Endothelial cell of hepatic sinusoid (primary cell): ENCODE measurements around the gene TBC1D23.
"Not testable (repeated sequence)": the region's sequence is repeated elsewhere in the genome, so short reads cannot be mapped to it uniquely, and the experiment has no call there.

Experiments used
- in situ Hi-C: cut with HindIII; loops from 2 replicates; pipeline ENCODE4 v1.10.0; 2017; ENCODE audit warnings: low sequenced_read_pairs

The TBC1D23 gene

GRCh38 chr3:100254168-100254777, 6.5 kb upstream of the TBC1D23 start:
- in situ Hi-C loops: loop anchor here (10.0 kb wide), 1 partner anchor 199 kb away; no protein-coding TSS in a partner anchor

DNA sequence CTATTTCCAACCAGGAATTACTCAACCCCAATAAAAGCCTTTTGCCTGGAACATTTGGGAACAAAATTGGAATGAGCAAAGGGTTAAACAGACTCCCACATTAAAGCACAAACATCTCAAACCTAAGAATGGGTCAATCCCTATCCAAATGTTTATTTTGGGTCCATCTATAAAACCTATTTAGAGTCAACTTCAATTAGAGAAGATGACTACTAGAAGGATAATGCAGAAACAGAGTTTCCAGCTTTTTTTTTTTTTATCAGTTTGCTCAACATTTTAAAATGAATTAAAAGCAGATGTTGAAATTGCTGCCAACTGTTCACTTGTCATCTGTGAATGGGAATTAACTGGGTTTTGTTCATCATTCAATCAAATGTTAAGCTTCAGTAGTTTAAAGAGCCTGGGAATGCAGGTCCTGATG, 4.1 kb upstream of the TBC1D23 start:
- in situ Hi-C loops: loop anchor here (10.0 kb wide), 1 partner anchor 202 kb away; no protein-coding TSS in a partner anchor

DNA sequence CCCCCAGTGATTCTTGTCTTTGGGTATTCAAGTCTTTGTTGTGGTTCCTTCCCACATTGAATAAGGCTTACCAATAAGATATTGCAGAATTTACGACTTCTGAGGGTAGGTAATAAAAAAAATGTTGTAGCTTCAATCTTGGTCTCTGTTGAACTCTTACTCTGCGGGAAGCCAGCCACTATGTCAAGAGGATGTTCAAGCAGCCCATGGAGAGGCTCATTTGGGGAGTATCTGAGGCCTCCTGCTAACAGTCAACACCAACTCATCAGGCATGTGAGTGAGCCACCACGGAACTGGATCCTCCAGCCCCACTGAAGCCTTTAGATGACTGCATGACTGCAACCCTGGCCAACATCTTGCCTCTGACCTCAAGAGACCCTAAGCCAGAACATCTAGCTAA, 3.2 kb upstream of the TBC1D23 start:
- in situ Hi-C loops: loop anchor here (10.0 kb wide), 1 partner anchor 203 kb away; no protein-coding TSS in a partner anchor

- in situ Hi-C loops: loop anchor here (5.0 kb wide), 1 partner anchor 48 kb away; no protein-coding TSS in a partner anchor
Observed at GRCh38 chr3:100260081-100260684, 609 bp upstream of the TBC1D23 start.

DNA sequence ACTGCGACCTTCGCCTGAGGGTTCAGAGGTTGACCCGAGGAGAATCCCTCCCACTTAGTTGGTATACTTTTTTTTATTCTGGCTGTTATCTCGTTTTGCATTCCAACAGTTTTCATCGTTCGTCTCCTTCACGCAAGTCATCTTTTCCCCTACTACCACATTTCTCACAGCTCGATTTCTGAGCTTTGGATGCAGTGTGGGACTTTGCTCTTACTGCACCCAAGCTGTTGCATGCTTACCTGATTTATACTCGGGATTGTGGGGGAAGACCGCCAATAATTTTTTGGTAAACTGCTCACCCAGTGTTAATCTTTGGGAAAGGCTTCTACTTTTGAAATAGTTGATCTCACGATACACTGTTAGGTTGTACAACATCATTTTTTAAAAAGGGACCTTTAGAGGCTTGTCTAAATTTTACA, 702 bp downstream of the TBC1D23 start:
- in situ Hi-C loops: loop anchor here (5.0 kb wide), 1 partner anchor 49 kb away; no protein-coding TSS in a partner anchor

- in situ Hi-C loops: loop anchor here (5.0 kb wide), 1 partner anchor 51 kb away; no protein-coding TSS in a partner anchor
Observed at GRCh38 chr3:100262925-100263324, 2.1 kb downstream of the TBC1D23 start.

DNA sequence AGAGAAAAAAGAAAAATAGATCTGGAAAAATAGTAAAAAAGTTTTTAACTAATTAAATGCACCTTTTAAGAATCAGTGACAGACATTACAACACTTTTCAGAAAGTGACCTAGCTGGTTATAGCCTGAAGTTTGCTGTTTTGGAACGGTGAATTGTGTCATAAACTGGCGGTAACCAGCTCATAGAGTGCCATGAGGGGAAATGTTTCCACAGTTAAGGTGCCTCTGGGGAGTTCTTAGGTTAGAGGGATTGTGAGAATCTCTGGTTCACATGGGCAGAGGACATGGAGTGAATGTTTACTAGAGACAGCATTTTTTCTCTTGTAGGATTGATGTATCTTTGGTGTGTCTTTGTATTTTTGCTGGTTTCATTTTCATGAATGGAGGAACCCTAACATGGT, 2.8 kb downstream of the TBC1D23 start:
- in situ Hi-C loops: loop anchor here (5.0 kb wide), 1 partner anchor 51 kb away; no protein-coding TSS in a partner anchor

DNA sequence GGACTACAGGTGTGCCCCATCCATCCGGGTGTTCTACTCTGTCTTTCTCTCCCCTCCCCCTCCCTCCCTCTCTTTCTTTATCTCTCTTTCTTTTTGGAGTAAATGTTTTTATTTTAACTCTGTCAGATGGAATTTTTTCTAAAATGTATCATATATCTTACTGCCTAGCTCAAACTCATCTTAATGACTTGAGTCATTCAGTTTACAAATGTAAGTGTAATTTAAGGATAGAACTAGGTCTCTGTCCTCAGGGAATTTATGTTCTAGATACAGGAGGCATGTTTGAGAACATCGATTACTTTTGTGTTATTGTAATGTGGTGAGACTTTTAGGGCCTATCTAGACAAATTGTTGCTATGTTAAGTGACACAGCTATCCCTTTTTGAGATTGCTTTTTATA, 3.5 kb downstream of the TBC1D23 start:
- in situ Hi-C loops: loop anchor here (5.0 kb wide), 1 partner anchor 52 kb away; no protein-coding TSS in a partner anchor

- in situ Hi-C loops: no loop called here
Observed at GRCh38 chr3:100265016-100265415, 4.2 kb downstream of the TBC1D23 start.

DNA sequence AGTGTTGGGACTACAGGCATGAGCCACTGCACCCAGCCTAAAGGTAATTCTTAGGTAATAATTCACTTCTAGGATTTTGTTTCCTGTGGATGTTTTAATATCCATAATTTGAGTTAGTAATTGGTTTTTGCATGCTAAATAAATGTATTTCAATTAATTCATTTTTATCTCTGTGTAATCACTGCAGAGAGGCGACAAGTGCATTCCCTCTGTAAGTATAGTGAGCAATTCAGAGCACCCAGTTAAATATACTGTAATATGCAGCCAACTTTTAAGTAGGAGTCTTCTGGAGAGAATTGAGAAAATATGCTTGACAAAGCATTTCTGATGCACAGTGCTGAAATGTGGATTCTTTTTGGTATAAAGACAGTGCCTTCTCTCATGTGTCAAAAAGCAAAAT, 5.7 kb downstream of the TBC1D23 start:
- in situ Hi-C loops: no loop called here

GRCh38 chr3:100268156-100268555, 7.4 kb downstream of the TBC1D23 start:
- in situ Hi-C loops: no loop called here

- in situ Hi-C loops: no loop called here
Observed at GRCh38 chr3:100269001-100269400, 8.2 kb downstream of the TBC1D23 start.

DNA sequence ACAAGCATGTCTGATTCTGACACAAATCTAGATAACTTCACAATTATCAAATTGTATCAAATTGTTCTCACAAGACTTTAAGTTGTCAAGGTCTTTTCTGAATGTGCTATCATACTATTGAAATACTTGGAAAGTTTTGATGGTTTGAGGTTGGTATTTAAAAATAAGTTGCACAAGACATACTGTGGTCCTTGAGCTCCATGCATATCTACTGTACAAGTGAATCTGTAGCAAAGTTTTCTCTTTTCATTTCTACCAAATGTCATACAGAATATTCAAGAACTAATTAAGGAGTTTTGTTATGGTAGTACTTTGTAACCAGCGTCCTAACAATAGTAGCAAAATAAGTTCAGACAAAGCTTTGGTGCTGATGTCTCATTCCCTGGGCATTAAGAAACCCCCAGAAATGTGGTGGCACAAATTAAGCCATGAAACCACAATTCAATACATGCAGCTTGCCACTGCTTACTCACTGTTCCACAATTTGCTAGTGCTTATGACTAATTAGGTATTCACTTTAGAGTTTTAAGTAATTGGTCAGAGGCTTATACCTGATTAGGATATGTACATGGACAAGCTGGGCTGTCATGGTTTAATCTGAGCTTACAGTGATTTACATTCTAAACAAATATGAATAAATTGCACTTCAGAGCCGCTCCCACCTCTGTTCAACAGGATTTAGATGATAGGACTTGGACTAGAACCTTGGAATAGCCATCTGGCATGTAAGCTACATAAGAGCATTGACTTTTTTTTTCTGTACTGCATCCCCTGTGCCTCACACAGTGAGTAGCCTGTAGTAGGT, 8.8 kb downstream of the TBC1D23 start:
- in situ Hi-C loops: no loop called here

- in situ Hi-C loops: no loop called here
Observed at GRCh38 chr3:100270215-100270583, 9.4 kb downstream of the TBC1D23 start.

DNA sequence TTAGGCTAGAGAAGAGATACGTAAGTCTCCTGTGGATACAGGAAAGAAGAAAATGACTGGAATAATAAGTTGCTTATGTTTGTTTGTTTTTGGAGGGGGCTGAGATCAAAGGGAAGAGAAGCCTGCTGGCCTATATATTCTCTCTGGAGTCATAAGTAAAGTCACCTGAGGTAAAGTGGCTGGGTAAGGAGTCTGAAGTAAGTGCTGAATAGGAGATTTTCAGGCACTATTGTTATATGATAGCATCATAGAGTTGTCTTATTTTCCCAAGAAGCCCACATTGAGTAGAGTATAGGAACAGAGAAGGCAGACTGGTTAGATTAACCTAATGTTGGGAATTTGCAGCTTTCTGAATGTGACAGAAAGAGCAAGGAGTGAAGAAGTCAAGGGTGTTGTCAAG, 10.7 kb downstream of the TBC1D23 start:
- in situ Hi-C loops: no loop called here

DNA sequence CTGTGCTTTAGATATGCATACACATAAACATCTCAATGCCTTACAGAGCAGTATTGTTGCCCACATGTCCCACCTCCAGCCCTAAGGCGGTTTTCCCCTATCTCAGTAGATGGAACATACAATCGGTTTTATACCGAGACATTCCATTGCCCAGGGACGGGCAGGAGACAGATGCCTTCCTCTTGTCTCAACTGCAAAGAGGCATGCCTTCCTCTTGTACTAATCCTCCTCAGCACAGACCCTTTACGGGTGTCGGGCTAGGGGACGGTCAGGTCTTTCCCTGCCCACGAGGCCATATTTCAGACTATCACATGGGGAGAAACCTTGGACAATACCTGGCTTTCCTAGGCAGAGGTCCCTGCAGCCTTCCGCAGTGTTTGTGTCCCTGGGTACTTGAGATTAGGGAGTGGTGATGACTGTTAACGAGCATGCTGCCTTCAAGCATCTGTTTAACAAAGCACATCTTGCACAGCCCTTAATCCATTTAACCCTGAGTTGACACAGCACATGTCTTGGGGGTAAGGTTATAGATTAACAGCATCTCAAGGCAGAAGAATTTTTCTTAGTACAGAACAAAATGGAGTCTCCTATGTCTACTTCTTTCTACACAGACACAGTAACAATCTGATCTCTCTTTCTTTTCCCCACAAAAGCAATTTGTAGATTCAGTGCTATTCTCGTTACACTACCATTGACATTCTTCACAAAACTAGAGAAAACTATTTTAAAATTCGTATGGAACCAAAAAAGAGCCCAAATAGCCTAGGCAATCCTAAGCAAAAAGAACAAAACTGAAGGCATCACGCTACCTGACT, 12.2 kb downstream of the TBC1D23 start:
- in situ Hi-C loops: not testable (repeated sequence)

DNA sequence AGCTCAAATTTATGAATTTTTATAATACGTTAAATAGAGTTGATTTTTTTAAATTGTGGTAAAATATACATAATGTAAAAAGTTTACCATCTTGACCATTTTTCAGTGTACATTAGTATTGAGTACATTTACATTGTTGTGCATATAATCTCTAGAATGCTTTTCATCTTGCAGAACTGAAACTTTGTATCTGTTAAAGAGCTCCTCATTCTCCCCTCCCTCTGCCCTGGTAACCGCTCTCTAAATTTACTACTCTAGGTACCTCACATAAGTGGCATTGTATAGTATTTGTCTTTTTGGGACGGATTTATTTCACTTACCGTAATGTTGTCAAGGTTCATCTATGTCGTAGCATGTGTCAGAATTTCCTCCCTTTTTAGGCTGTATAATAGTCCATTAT, 13.6 kb downstream of the TBC1D23 start:
- in situ Hi-C loops: no loop called here

GRCh38 chr3:100277255-100277800, 16.5 kb downstream of the TBC1D23 start:
- in situ Hi-C loops: no loop called here

- in situ Hi-C loops: no loop called here
Observed at GRCh38 chr3:100278910-100279309, 18.1 kb downstream of the TBC1D23 start.

- in situ Hi-C loops: no loop called here
Observed at GRCh38 chr3:100288288-100288894, 27.6 kb downstream of the TBC1D23 start.
